WI38 (cell line): ENCODE results near the gene RNF150.
"Not testable (repeated sequence)": the region's sequence is repeated elsewhere in the genome, so short reads cannot be mapped to it uniquely, and the experiment has no call there.

Experiments used
- H3K4me3 ChIP-seq: 2 replicates; pipeline ENCODE4 v1.5.1; 2011; ENCODE audit warnings: low read depth, mild to moderate bottlenecking, control low read depth, low read length
- TF ChIP-seq, protein P1 (sequence below): IDR thresholded peaks from 2 replicates; pipeline ENCODE4 v1.5.1; 2012; ENCODE audit warnings: low read depth, mild to moderate bottlenecking, control low read depth, low read length

RNF150 gene

DNA sequence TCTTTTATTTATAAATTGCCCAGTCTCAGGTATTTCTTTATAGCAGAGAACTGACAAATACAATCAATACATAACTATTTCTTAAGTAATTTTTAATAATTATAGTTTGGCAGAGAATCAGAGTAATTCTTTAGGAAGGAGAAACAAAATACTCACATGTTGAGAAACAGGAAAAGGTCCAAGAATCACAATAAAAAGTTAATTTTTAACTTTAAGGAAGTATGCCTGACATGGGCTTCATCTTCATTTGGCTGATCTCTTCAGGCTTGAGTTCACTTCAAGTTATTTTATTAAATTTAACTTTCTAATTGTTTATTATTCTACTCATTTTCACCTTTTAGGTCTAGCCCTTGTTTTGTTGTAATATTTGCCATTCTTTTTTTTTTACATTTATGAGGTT, 36.1 kb upstream of the RNF150 start:
- TF ChIP-seq, protein P1, sequence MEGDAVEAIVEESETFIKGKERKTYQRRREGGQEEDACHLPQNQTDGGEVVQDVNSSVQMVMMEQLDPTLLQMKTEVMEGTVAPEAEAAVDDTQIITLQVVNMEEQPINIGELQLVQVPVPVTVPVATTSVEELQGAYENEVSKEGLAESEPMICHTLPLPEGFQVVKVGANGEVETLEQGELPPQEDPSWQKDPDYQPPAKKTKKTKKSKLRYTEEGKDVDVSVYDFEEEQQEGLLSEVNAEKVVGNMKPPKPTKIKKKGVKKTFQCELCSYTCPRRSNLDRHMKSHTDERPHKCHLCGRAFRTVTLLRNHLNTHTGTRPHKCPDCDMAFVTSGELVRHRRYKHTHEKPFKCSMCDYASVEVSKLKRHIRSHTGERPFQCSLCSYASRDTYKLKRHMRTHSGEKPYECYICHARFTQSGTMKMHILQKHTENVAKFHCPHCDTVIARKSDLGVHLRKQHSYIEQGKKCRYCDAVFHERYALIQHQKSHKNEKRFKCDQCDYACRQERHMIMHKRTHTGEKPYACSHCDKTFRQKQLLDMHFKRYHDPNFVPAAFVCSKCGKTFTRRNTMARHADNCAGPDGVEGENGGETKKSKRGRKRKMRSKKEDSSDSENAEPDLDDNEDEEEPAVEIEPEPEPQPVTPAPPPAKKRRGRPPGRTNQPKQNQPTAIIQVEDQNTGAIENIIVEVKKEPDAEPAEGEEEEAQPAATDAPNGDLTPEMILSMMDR = no peak
- H3K4me3 ChIP-seq = no peak overlapping the region

DNA sequence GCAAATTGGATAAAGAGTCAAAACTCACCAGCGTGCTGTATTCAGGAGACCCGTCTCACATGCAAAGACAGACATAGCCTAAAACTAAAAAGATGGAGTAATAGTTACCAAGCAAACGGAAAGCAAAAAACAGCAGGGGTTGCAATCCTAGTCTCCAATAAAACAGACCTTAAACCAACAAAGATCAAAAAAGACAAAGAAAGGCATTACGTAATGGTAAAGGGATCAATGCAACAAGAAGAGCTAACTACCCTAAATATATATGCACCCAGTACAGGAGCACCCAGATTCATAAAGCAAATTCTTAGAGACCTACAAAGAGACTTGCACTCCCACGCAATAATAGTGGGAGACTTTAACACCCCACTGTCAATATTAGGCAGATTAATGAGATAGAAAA, 31.7 kb upstream of the RNF150 start:
- H3K4me3 ChIP-seq = not testable (repeated sequence)

DNA sequence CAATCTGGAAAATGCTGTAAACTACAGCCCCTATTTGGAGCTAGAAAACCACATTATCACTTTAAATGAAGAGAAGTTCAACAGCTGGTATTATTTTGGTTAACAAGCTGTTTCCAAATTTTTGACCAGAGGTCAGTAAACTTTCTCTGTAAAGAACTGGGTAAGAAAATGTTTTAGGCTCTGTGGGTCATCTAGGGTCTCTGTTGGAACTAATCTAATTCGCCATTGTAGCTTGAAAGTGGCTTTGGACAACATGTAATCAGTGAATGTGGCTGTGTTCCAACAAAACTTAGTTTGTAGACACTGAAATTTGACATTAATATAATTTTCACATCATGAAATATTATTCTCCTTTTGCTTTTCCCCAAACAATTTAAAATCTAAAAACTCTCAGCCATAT, 25.8 kb upstream of the RNF150 start:
- no peak overlapping the region for H3K4me3 ChIP-seq
- TF ChIP-seq, protein P1 = no peak

DNA sequence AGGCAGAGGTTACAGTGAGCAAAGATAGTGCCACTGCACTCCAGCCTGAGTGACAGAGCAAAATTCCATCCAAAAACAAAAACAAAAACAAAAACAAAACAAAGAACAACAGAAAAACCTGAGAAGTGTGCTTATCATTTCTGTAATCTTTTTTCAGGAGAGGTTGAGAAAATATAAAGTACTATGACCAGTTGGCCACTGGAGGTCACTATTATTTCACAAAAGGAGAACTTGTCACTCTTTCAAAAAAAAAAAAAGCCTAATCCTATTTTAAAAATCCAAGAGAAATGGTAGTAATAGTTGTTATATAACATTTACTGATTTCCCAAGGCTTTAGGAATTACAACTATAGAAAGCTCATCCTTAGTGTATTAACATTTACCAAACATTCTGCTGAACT, 24.9 kb upstream of the RNF150 start:
- TF ChIP-seq, protein P1 = no peak; the same call in 1 of the 2 replicates

DNA sequence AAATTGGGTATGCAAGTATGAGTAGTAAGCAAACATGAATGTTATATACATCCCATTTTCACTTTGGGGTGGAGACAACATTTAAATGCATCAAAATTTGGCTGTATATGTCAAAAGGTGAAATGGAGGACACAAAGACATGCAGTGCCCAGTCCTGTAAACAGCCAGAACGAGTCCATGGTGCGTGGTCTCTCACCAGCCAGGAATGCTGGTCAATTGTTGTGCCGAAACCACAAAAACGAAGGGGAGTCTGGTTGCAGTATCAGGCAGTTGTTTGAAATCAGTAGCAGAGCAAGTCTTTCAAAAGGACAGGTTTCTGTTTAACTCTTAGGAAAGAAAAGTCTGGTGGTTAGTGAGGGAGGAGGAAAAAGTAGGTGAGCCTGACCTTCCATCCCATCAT, 22.3 kb upstream of the RNF150 start:
- TF ChIP-seq, protein P1 = no peak

More for the DNA sequence above, 24.9 kb upstream of the RNF150 start:
- H3K4me3 ChIP-seq = no peak overlapping the region

DNA sequence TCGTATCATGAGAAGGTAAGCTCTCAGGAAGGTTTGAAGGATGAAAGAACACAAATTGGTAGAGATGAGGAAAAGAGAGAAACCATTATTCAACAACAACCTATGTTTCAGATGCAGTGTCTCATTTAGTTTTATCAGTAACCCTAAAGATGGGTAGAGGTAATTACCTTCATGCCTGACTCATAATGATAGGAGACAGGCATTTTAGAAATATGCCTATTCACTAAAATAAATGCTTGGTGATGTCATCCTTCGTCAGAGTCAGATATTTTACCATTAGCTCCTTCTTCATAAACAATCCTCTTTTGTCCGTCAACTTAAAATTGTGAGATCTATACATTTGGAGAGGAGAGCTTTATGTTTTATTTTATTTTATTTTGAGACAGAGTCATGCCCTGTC, 21.5 kb upstream of the RNF150 start:
- TF ChIP-seq, protein P1 = no peak
- no peak overlapping the region for H3K4me3 ChIP-seq

More for the DNA sequence above, 22.3 kb upstream of the RNF150 start:
- H3K4me3 ChIP-seq = no peak overlapping the region

DNA sequence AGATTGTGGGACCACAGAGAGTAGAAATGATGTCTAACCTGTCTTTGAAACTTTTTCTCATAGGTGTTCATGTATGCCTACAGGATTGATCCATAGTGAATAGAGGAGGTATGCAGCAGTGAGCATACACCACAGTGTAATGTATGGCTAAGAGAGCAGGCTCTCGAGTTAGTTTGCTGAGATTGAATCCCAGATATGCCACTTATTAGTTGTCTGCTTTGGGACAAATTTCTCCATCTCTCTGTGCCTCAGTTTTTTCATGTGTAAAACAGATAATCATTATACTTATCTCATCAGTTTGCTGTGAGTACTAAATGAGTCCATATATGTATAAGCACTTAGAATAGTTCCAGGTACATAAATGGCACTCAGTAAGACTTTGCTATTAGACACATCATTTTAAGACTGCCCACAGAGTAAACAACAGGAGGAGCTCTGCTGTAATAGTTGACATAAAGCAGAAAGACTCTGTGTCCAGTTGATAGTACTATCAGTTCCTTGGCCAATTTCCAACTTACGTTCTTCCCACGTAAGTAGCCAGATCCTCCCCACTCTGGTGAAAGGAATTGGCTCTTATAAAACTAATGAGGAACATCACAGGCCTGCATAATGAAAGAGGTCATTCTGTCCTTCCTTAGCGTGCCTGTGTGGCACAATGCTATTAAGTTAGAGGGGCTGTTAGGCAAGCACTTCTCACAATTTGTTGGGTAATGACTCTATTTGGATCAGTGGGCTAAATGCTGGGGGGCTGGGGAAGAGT, 20.7 kb upstream of the RNF150 start:
- TF ChIP-seq, protein P1 = no peak
- no peak overlapping the region for H3K4me3 ChIP-seq

DNA sequence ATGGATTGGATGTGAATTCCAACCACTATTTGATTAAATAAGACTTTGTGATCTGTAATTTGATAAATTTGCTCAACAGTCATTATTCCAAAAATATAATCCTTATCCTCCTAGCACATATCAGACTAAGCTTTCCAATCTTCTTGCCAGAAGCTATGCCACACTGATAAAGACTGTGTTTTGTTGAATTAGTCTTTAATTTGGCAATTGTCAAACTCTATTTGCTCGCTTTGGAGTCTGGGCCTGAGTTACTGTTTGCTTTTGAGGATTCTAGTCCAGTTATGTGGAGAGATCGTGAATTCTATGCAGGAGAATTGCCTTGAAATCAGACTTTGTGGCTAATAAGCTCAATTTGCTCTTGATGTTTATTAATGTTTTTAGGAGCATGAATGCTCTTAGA, 10.9 kb upstream of the RNF150 start:
- TF ChIP-seq, protein P1 = no peak

More for the DNA sequence above, 10.9 kb upstream of the RNF150 start:
- H3K4me3 ChIP-seq = no peak overlapping the region
